ENCODE data around the gene SNAI3.
A peak's percentile ranks its signal among the peaks of the same experiment; 100 is the strongest.

SNAI3 gene

DNA sequence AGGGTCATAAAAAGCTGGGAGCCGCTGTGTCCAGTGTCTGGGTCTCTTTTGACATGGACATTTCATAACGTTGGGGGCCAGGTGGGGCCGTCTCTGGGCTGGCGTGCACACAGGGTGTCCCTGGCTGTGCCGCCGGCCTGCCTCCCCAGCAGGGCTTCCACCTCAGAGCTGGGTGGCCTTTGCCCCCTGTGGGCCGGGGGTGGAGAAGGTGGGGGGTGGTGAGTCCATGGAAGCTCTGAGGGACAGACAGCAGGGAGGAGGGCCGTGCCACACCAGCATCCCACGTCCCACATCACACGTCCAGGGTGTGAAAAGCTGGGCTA lies 908 bp upstream of the SNAI3 start:
- Histone ChIP-seq H3K79me2 (ENCODE audit: insufficient read depth, low read length) (no peaks in the 10 kb centered on the region), H3K9ac (ENCODE audit: low read length) (no peak overlapping the region), H3K4me3 (ENCODE audit: insufficient read depth, low read length, poor library complexity, severe bottlenecking) (no peak overlapping the region), H3K27me3 (ENCODE audit: low read length) (no peaks in the 10 kb centered on the region), H3F3A (ENCODE audit: insufficient read depth) (peaks cover 4% of the 10 kb centered on the region), H3K36me3 (ENCODE audit: low read length) (no peaks in the 10 kb centered on the region), H3K4me2 (ENCODE audit: low read depth, low read length, poor library complexity, severe bottlenecking) (no peak overlapping the region), H3K9me3 (ENCODE audit: insufficient read depth, low read length) (no peaks in the 10 kb centered on the region), H2AFZ (ENCODE audit: low read depth, low read length, severe bottlenecking) (no peak overlapping the region), H3K27ac (ENCODE audit: low read depth, low read length) (no peak overlapping the region), H3K9me2 (replicated peaks; ENCODE audit: insufficient read depth, low read length) (no peaks in the 10 kb centered on the region), H4K20me1 (ENCODE audit: low read depth, low read length) (no peaks in the 10 kb centered on the region)
- no peak for TF ChIP-seq EZH2phosphoT487 (conservative IDR thresholded peaks at IDR 0.05; ENCODE audit: low read length)
- TF ChIP-seq, protein P1, sequence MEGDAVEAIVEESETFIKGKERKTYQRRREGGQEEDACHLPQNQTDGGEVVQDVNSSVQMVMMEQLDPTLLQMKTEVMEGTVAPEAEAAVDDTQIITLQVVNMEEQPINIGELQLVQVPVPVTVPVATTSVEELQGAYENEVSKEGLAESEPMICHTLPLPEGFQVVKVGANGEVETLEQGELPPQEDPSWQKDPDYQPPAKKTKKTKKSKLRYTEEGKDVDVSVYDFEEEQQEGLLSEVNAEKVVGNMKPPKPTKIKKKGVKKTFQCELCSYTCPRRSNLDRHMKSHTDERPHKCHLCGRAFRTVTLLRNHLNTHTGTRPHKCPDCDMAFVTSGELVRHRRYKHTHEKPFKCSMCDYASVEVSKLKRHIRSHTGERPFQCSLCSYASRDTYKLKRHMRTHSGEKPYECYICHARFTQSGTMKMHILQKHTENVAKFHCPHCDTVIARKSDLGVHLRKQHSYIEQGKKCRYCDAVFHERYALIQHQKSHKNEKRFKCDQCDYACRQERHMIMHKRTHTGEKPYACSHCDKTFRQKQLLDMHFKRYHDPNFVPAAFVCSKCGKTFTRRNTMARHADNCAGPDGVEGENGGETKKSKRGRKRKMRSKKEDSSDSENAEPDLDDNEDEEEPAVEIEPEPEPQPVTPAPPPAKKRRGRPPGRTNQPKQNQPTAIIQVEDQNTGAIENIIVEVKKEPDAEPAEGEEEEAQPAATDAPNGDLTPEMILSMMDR (IDR thresholded peaks at IDR 0.05; ENCODE audit: insufficient read depth, low read length, poor library complexity, severe bottlenecking) = no peak

GRCh38 chr16:88686062-88686438 lies 257 bp downstream of the SNAI3 start:
- H3K79me2 ChIP-seq (ENCODE audit: insufficient read depth, low read length) = no peaks in the 10 kb centered on the region
- H3K9me2 ChIP-seq (replicated peaks; ENCODE audit: insufficient read depth, low read length) = no peaks in the 10 kb centered on the region
- no peak overlapping the region for H3K27ac ChIP-seq (ENCODE audit: low read depth, low read length)
- TF ChIP-seq EZH2phosphoT487 (conservative IDR thresholded peaks at IDR 0.05; ENCODE audit: low read length) = no peak
- TF ChIP-seq, protein P1 (IDR thresholded peaks at IDR 0.05; ENCODE audit: insufficient read depth, low read length, poor library complexity, severe bottlenecking) = no peak
- H2AFZ ChIP-seq (ENCODE audit: low read depth, low read length, severe bottlenecking) = peak overlapping the region; percentile 80
- peak overlapping the region; percentile 67 for H3K4me3 ChIP-seq (ENCODE audit: insufficient read depth, low read length, poor library complexity, severe bottlenecking)
- no peaks in the 10 kb centered on the region for H3K9me3 ChIP-seq (ENCODE audit: insufficient read depth, low read length)
- H3K9ac ChIP-seq (ENCODE audit: low read length) = peak overlapping the region; percentile 54
- H3K27me3 ChIP-seq (ENCODE audit: low read length) = no peaks in the 10 kb centered on the region
- peak overlapping the region; percentile 89 for H3K4me2 ChIP-seq (ENCODE audit: low read depth, low read length, poor library complexity, severe bottlenecking)
- no peaks in the 10 kb centered on the region for H3K36me3 ChIP-seq (ENCODE audit: low read length)
- peaks cover 14% of the 10 kb centered on the region for H3F3A ChIP-seq (ENCODE audit: insufficient read depth)
- no peaks in the 10 kb centered on the region for H4K20me1 ChIP-seq (ENCODE audit: low read depth, low read length)

- Histone ChIP-seq H3K9me2 (replicated peaks; ENCODE audit: insufficient read depth, low read length) (no peaks in the 10 kb centered on the region), H3K9me3 (ENCODE audit: insufficient read depth, low read length) (no peaks in the 10 kb centered on the region), H3F3A (ENCODE audit: insufficient read depth) (peaks cover 14% of the 10 kb centered on the region), H3K27me3 (ENCODE audit: low read length) (no peaks in the 10 kb centered on the region), H3K9ac (ENCODE audit: low read length) (peak overlapping the region; percentile 54), H3K4me3 (ENCODE audit: insufficient read depth, low read length, poor library complexity, severe bottlenecking) (peak overlapping the region; percentile 67), H2AFZ (ENCODE audit: low read depth, low read length, severe bottlenecking) (peak overlapping the region; percentile 80), H4K20me1 (ENCODE audit: low read depth, low read length) (no peaks in the 10 kb centered on the region), H3K4me2 (ENCODE audit: low read depth, low read length, poor library complexity, severe bottlenecking) (peak overlapping the region; percentile 89), H3K79me2 (ENCODE audit: insufficient read depth, low read length) (no peaks in the 10 kb centered on the region), H3K36me3 (ENCODE audit: low read length) (no peaks in the 10 kb centered on the region), H3K27ac (ENCODE audit: low read depth, low read length) (no peak overlapping the region)
- TF ChIP-seq, protein P1 (IDR thresholded peaks at IDR 0.05; ENCODE audit: insufficient read depth, low read length, poor library complexity, severe bottlenecking) = peak; percentile 93
- no peak for TF ChIP-seq EZH2phosphoT487 (conservative IDR thresholded peaks at IDR 0.05; ENCODE audit: low read length)
Measured at GRCh38 chr16:88685156-88686061, 898 bp downstream of the SNAI3 start.

Data from SU-DHL-6 (cell line).